Measurements from ENCODE around the gene PIEZO2.
"Not testable (repeated sequence)": the region's sequence is repeated elsewhere in the genome, so short reads cannot be mapped to it uniquely, and the experiment has no call there.

The PIEZO2 gene

DNA sequence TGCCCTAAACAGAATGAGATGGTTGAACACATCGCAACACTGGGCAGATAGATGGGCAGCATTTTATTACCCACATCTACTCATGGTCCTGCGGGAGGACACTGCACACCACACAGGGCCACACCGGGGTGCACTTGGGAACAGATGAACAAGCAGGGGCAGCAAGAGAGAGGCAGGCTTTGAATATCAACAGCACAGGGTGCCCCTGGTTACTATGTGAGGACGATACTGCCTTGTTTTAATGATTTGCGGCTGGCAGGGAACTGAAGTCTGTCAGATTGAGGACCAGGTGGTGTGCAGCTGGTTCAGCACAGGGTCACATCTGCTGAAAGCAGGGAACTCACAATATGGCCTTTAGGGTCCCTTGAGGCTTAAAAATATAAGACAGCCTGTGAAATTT, 195.7 kb downstream of the PIEZO2 start:
- DNase-seq: no peak

DNA sequence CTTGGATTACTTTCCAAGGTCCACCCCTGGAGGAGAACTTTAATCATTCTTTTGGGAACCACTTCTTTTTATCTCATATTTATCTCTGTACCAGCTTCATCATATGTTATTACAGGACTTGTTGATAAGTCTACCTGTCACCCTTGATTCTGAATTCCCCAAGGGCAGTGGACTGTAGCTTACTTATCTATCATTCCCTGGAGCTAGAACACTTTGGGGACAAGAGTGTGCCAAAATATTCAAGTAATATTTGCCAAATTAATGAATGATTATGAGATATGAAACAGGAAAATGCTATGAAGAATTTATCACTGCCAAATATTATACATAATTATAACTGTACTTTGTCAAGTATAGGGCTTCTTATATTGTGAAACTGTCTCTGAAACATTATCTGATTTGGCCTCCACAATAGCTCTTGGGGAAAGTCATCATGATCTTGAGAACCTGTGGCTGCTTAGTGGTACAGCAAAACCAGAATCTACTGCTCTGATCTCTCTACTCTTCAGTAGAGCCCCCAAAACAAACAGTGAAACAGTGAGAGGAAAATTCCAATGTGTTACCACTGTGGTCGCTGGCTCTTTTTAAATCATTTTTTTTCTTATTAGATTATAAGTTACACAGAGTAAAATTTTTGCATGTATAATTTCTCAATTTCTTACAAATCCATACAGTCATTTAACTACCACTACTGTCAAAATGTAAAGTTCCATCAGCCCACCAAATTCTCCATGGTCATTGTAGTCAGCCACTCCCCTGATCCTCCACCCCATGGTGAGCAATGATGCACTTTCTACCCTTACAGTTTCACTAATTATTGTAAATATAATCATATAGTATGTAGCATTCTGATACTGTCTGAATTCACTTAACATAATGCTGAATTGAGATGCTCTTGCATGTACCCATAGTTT, 197.5 kb downstream of the PIEZO2 start:
- DNase-seq: no peak

DNA sequence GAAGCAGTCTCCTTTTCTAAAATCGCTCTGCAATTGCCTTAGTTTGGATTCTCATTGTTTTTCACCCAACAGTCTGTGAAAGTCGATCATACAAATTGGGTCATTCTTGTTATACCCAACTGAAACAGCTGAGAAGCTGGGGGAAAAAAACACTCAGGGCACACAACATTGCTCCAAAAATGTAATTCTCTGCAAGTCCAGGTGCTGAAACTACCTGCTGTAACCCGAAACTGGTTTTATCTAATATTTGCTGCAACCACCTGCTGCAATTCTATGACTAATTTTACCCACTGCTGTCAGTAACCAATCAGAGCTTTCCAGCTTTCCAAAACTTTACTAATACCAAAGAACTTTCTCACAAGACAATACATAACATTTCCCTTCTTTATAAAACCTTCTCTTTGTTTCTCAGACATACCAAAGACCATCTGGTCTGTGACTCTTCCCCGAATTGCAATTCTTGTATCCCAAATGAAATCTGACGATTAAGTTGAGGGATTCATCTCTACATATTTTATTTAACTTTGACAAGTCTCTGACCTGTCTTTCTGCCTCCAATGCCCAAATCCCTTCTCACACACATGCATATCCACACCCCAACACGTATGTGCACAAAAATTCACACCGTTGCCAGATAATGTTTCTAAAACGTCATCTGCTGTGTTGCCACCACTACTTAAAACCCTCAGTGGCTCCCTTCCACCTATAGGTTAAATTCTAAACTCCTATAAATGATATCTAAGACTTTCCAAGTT, 198.3 kb downstream of the PIEZO2 start:
- DNase-seq: no peak

DNA sequence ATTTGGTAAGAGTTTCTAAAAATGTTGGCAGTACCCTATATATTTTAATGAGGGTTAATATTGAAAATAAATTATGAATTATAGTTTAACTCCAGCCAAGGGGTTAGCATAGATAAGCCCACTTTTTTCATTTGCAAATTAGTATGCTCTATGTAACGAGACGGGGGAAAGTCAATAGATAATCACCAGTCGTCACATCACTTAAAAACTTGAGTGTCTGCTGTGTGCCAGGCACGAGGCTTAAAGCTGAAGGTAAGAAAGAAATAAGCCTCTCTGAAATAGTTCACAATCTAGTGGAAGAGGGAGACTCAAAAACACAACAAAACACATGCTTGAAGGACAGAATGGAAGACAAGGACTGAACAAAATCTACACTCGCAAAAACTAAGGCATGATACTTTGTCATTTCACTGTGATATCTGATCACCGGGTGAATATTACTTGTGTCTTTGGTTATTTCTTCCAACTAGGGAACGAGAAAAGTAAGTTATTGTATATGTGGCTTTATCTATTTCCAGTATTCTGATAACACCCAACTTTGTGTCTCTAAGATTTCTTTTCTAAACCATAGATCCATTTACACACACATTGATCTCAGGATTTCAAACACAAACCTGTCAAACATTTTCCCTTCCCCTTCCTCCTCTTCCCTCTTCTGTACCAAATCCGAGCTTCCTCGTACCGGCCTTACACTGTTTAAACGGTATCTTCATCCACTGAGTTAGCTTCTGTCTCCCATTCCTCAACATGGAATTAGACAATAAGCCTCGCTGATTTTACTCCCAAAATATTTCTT, 199.1 kb downstream of the PIEZO2 start:
- no peak for DNase-seq

DNA sequence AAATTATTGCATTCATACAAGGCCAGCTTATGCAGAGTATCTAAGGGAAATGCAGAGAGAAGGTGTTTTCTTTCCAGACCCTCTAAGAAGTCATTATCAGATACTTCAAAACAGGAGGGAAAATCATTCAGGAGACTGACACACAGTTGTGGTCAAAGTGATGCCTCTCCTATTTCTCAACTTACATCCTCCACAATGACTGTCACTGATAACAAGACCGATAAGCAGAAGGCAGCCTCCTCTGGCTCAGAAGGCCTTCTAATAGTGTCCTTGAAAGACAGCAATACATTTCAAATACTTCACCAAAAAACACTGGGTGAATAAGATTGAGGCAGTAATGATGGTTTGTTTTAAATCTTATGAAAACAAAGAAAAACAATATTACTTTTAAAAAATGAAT, 199.7 kb downstream of the PIEZO2 start:
- DNase-seq: no peak

DNA sequence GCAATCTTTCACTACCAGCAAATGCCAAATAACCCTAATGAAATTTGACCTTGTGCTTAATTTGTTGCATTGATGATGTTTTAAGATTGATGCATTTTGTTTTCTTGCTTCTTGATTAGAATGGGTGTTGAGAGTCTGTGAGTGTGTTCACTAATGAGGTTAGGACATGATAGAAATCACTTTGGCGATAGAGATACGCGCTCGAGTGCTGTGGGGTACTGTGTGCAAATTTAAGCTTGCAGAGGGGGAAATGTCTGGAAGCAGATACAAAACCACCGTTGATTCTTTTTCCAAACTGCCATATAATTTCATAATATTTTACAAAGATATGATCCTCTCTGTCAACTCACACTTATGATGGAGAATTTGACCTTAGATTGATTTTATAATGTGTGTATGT, 200.9 kb downstream of the PIEZO2 start:
- DNase-seq: no peak

DNA sequence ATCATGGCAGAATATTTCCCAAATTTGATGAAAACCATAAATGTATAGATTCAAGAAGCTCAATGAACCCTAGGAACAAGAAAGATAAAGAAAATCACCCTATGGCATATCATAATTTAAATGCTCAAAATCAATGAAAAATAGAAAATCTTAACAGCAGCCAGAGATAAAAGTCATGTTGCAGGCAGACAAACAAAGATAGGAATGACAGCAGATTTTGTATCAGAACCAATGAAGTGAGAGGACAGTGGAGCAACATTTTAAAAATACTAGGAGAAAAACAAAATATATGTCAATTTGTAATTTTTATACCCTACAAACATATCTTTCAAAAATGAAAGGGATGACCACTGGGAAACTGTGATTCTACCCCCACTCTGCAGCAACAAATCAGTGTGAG, 203.3 kb downstream of the PIEZO2 start:
- DNase-seq: no peak

DNA sequence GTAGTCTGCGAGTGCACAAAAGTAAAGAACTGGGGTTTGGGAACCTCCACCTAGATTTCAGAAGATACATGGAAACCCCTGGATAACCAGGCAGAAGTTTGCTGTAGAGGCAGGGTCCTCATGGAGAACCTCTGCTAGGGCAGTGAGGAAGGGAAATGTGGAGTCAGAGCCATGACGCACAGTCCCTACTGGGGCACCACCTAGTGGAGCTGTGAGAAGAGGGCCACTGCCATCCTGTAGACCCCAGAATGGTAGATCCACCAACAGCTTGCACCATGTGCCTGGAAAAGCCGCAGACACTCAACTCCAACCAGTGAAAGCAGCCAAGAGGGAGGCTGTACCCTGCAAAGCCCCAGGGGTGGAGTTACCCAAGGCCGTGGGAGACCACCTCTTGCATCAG, 206.4 kb downstream of the PIEZO2 start:
- DNase-seq: no peak

DNA sequence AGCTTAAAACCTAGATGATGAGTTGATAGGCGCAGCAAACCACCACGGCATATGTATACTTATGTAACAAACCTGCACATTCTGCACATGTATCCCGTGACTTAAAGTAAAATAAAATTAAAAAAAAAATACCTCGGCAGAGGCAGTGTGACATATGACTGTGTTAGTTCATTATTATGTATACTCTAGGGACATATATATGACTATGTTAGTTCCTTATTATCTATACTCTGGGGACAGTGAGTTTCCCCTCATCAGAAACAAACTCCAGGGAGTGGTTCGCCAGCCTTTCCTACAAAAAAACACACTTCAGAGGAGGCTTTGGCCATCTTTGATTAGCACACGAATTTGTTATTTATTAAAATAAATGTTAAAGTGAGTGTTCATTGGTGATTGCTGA, 209.5 kb downstream of the PIEZO2 start:
- DNase-seq: no peak

DNA sequence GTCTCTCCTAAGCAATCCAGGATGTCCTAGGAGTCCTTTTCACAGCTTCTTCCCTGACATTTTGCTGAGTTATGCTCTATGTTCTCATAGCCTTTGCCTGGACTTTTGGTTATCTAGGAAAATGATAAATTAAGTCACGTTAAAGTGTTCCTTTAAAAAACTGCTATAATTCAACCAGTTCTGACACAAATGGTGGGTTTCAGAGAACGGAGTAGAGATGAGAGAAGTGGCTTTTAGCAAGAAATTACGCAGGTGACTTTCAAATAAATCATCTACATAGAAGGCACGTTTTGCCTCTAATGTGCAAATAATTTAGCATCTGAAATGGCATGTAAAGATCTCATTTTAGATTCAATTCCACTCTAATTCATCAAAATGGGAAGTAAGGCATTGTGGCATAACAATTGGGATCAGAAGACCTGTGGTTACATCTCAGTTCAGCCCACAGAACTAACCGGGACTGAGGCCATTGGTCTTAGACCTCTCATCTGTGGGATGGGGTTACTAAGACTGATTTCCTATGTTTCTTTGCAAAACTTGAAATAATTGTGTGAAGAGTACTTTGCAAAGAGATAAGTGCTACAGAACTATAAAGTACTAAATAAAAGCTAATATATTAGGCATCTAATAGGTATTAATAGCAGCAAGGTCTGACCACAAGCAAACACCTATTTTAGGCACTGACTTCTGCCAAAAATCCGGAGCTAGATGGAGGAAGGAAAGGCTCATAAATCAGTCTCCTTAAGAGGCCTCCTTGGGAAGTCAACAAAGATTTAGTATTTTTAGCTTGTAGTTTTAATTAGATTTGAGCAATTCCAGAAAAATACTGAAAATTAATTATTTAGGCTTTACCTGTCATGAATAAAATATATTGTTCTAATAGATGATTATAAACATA, 211.4 kb downstream of the PIEZO2 start:
- no peak for DNase-seq

DNA sequence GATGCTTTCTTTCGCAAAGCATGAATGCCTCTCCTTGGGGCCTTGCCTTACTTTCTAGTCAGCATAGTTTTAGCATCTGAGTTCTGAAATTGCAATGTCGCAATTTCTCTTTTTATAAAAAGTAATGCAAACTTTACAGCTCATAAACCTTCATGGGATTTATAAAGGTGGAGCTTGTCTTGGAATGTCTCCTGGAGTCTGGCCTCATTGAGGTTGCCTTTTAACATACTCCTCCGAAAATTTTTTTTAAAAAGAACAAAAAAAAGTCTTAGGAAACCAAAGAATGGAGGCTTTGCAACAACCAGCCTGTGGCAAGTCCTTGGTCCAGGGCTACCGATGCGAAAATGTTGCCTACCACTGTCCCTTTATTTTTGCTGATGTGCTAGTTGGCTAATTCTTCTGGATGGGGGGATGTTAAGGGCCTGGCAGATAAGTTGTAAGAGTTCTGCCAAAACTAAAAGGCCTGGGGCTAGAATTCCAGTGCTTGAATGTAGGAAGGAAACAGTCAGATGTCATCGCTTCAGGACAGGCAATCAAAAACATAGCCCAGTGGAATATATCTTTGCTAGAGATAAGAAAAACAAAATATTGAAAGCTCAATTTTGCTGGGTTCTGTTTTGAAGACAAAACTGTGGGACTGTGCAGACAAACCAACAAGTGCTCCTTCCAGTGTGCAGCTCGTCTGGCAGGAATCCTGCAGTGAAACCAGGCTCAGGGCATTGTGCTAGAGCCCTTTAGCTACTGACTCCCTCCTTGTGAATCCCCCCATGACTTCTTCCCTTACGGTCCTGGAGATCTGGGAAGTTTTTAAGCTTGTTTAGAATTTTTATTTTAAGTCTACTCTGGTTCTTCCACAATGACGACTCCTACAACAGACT, 213.0 kb downstream of the PIEZO2 start:
- peak; percentile 50 for DNase-seq

DNA sequence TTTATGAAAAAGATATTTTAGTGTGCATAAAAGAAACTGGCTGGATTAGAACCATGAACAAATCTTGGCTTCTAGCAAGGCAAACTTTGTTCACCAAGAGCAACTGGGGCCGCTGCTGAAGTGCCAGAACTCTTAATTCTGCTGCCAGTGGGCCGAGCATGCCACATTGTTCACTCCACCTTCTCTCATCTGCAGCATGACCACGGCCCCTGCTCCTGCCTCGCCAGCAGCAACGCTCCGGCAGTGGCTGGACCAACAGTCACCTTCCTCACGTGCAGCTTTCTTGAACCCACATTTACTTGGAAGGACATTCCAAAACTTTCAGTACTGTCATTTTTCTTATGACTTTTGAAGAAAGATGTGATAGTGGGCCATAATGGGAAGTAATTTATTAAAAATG, 213.8 kb downstream of the PIEZO2 start:
- no peak for DNase-seq

DNA sequence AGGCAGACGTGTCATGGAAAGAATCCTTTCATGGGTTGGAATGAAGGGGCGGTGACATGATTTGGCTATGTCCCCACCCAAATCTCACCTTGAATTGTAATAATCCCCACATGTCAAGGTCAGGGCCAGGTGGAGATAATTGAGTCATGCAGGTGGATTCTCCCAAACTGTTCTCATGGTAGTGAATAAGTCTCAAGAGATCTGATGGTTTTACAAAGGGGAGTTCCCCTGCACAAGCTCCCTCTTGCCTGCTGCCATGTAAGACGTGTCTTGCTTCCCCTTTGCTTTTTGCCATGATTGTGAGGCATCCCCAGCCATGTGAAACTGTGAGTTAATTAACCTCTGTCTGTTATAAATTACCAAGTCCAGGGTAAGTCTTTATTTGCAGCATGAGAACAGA, 215.7 kb downstream of the PIEZO2 start:
- DNase-seq: not testable (repeated sequence)

DNA sequence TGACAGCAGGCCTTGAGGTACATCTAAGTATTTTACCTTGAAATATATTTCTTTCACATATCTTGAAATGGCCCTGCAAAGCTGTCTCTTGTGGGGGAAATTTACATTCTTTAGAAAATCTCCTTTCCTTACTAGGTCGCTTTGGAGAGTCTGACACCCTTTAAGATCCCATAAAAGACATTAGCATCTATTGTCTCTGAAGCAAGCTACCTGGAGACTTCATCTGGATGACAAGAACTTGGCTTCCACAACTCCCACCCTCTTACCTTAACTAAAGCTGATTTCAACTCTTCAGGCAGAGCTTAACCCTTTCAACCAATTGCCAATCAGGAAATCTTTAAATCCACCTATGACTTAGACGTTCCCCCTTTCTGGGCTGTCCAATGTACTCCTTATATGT, 219.3 kb downstream of the PIEZO2 start:
- no peak for DNase-seq

DNA sequence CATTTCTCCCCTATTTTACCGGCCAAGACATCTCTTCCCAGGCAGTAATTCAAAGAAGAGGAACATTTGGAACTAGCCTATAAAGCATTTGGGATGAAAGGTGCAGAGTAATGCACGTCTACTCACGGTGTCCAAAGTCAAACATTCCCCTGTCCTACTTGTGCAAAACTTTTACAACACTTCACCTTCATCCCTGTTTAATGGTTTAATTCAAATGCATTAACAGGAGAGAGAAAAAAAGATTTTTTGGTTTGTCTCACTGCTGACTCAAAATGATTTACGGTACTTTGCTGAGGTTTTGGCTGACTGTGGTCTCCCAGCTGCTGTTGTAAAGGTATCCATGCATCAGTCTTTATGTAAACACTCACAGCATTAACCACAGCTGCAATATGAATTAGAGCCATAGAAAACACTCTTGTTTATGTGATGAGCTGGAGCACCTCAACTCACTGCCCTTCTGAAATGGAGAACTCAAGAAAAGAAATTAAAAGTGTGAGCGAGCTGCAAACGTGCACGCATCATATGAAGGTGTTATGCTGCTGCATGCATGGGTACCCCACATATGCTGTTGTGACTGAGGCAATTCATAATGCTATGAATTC, 220.5 kb downstream of the PIEZO2 start:
- peak; percentile 42 for DNase-seq

DNA sequence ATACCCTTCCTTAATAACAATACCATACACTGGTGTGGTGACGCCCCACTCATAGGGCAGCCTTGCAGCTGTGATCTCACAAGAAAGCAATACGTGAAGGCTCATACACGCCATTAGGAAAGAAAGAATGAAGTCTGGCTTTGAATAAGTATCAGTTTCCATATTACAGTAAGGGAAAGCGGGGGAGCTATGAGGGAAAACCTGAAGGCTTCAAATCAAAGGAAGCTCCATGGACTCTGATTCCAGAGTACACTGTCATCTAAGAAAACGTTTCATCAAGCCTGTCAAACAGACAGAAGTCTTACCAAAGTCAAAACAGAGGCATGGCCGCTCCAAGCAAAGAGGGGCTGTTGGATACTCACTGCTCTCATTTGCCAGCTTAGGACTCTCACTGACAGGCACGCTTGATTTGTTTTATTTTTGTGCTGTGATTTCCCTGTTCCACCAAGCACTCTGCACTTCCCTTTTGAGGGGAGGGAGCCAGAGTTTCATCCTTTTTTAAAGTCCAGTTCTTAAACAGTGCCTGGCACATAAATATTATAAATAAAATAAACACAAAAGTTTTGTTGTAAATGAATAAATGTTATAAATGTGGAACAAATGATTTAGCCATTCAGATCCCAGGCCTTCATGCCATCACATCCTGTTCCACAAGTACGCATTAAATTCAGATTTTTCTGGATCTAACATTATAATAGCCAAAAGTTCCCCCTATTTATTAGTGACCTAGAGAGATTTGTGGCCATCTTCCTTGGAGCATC, 221.2 kb downstream of the PIEZO2 start:
- DNase-seq: peak; percentile 36

DNA sequence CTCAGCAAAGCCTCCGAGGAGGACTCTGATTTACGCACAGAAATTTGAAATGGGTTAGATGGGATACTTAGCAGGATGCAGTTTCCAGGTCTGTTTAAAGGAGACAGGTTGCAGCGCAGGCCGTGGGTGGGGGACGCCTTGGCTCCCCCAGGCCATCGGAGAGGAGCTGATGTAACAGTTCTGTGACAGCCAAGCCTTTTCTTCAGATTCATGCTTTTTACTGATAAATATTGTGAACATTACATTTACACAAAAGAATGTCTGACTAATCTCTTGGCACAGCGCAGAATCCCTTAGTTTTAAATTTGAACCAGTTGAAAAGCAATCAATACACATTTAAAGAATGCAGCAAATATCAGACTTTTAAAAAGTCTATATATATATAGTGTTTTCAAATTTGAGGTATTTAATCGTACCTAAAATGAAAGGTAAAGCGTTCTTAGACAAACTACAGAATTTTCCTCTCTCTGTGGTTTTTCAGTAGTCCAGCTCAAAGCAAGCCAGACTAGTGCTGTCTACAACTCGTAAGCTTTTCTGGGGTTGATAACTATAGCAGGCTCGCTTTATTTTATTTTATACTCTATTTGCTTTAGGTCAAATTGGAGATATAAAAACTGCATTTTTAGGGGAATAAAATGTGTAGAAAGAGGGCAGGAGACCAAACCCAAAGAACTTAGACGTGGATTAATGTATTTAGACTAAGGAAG, 221.9 kb downstream of the PIEZO2 start:
- peak; percentile 56 for DNase-seq

DNA sequence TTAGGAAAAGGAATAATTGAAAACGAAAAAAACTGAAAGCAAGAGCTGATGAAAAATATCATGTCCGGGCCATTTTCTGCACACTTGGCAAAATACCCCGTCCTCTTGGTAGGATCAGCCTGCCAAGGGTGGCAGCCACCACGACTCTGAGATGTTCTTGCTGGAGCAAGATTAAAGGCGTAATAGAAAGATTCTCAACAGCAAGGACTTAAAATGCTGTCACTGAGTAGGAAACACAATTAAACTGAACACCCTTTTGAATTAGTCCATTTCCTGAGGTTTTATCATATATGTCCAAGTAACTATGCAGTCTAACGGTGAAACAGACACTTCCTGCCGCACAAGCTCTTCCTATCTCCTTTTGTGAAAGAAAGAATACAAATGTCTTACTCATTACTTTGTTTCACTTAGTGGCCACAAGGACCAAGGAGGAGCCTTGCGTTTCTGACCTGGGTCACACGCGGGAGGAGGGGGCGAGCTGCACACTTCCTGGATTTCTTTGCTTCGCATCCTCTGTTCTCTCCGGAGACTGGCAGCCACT, 222.7 kb downstream of the PIEZO2 start:
- DNase-seq: peak; percentile 67

DNA sequence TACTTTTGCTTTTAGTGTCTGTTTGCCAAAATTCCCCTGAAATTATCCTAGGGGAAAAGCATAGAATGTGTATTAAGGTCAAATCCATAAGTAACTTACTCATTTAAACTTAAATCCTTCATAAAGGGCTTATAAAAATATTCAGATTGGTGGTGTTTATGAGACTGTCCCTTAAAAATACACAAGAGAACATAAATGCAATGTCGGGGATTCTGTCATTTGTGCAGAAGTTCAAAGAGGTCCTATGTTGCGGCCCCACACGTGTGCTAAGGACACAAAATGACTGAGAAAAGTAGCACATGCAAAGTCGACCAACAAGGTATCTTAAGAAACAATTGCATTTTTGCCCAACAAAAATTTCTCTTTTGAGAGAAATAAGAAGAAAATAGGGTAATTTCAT, 225.1 kb downstream of the PIEZO2 start:
- no peak for DNase-seq

All from left hindlimb (tissue), 1 donor.